Astrocyte of the spinal cord (primary cell): ENCODE data around the gene C1orf232.

Experiments used
- DNase-seq: peaks from one replicate; pipeline ENCODE4 v3.0.0; 2011; ENCODE audit warnings: low read depth, low spot score
- H3K4me3 ChIP-seq: 2 replicates; pipeline ENCODE4 v1.5.1; 2011; ENCODE audit warnings: low read depth, mild to moderate bottlenecking, low read length, moderate library complexity
- in situ Hi-C: cut with HindIII; loops from 2 replicates; pipeline ENCODE4 v1.10.0; 2017; ENCODE audit warnings: low sequenced_read_pairs
- TF ChIP-seq, protein P1 (sequence below): IDR thresholded peaks from 2 replicates; pipeline ENCODE4 v1.5.1; 2012; ENCODE audit warnings: low read depth, mild to moderate bottlenecking, low read length, inconsistent platforms

The C1orf232 gene

DNA sequence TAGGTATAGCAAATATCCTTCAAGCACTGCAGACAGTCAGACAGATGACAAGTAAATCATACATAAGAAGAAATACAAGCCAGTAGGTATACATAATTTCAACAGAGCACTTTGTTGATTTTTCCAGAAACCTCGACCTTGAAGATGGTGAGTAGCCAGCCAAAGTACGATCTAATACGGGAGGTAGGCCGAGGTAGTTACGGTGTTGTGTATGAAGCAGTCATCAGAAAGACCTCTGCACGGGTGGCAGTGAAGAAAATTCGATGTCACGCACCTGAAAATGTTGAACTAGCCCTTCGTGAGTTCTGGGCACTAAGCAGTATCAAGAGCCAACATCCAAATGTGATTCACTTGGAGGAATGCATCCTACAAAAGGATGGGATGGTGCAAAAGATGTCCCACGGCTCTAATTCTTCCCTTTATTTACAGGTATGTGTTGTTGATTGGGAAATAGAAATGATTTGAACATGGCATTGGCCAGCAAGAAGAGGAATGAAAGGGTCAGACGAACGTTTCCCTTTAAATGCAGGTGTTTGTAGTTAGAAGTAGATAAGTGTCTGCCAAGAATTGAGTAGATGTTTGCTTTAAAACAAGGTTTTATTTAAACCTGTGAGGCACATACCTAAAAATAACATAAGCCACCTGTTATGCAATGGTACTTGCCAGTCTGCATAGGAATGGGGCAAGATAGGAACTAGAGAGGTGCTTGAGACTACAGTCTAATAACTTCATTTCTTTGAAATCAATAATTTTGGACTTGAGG lies 54.4 kb downstream of the C1orf232 start:
- in situ Hi-C loops = no loop called here
- no peak overlapping the region for H3K4me3 ChIP-seq
- TF ChIP-seq, protein P1, sequence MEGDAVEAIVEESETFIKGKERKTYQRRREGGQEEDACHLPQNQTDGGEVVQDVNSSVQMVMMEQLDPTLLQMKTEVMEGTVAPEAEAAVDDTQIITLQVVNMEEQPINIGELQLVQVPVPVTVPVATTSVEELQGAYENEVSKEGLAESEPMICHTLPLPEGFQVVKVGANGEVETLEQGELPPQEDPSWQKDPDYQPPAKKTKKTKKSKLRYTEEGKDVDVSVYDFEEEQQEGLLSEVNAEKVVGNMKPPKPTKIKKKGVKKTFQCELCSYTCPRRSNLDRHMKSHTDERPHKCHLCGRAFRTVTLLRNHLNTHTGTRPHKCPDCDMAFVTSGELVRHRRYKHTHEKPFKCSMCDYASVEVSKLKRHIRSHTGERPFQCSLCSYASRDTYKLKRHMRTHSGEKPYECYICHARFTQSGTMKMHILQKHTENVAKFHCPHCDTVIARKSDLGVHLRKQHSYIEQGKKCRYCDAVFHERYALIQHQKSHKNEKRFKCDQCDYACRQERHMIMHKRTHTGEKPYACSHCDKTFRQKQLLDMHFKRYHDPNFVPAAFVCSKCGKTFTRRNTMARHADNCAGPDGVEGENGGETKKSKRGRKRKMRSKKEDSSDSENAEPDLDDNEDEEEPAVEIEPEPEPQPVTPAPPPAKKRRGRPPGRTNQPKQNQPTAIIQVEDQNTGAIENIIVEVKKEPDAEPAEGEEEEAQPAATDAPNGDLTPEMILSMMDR = no peak
- no peak for DNase-seq
